SK-N-SH treated with all-trans-retinoic acid at 6 μM for 48 hours (cell line): ENCODE results near the gene KIF21B.

ENCODE experiments used
- BACH2 ChIP-seq: fragments of 250-450 bp; sonication (Bioruptor Pico); IDR thresholded peaks from 2 replicates; pipeline ENCODE4 v1.9.0; 2021; ENCODE audit warnings: mild to moderate bottlenecking, borderline replicate concordance
- CREB5 ChIP-seq: fragments of 250-450 bp; sonication (Bioruptor Pico); IDR thresholded peaks from 2 replicates; pipeline ENCODE4 v1.5.1; 2020; ENCODE audit warnings: low read depth, mild to moderate bottlenecking, moderate library complexity
- ESRRG ChIP-seq: fragments of 250-450 bp; sonication (Bioruptor Pico); IDR thresholded peaks from 2 replicates; pipeline ENCODE4 v1.6.1; 2021; ENCODE audit warnings: mild to moderate bottlenecking
- PATZ1 ChIP-seq: fragments of 250-450 bp; sonication (Bioruptor Pico); IDR thresholded peaks from 2 replicates; pipeline ENCODE4 v1.8.0; 2020; ENCODE audit warnings: mild to moderate bottlenecking, moderate library complexity, borderline replicate concordance
- POU6F1 ChIP-seq: fragments of 250-450 bp; sonication (Bioruptor Pico); IDR thresholded peaks from 2 replicates; pipeline ENCODE4 v1.8.0; 2021; ENCODE audit warnings: low read depth, mild to moderate bottlenecking, moderate library complexity, borderline replicate concordance
- PPARA ChIP-seq: fragments of 250-450 bp; sonication (Bioruptor Pico); IDR thresholded peaks from 2 replicates; pipeline ENCODE4 v1.5.0; 2020; ENCODE audit warnings: mild to moderate bottlenecking, borderline replicate concordance
- TCF4 ChIP-seq: fragments of 250-450 bp; sonication (Bioruptor Pico); IDR thresholded peaks from 2 replicates; pipeline ENCODE4 v1.8.0; 2021; ENCODE audit warnings: mild to moderate bottlenecking, moderate library complexity, borderline replicate concordance
- TOX ChIP-seq: fragments of 250-450 bp; sonication (Bioruptor Pico); IDR thresholded peaks from 2 replicates; pipeline ENCODE4 v1.8.0; 2021; ENCODE audit warnings: mild to moderate bottlenecking, moderate library complexity, borderline replicate concordance
- TSHZ2 ChIP-seq: fragments of 250-450 bp; sonication (Bioruptor Pico); IDR thresholded peaks from 2 replicates; pipeline ENCODE4 v1.5.0; 2020; ENCODE audit warnings: mild to moderate bottlenecking, moderate library complexity
- ZFP3 ChIP-seq: fragments of 250-450 bp; sonication (Bioruptor Pico); IDR thresholded peaks from 2 replicates; pipeline ENCODE4 v1.5.0; 2020; ENCODE audit warnings: mild to moderate bottlenecking, moderate library complexity
- ZNF565 ChIP-seq: fragments of 450-650 bp; formaldehyde crosslinking; conservative IDR thresholded peaks from 2 replicates; pipeline ENCODE4 v1.5.0; 2020; ENCODE audit warnings: low read depth, mild to moderate bottlenecking, moderate library complexity

GRCh38 chr1:200954434-200954833, 69.1 kb downstream of the KIF21B start:
- TF ChIP-seq ZNF565 (CRISPR knock-in tag) (no peak), ESRRG (no peak), BACH2 (CRISPR knock-in tag) (no peak), TOX (CRISPR knock-in tag) (no peak), PPARA (CRISPR knock-in tag) (no peak), TSHZ2 (CRISPR knock-in tag) (no peak), CREB5 (CRISPR knock-in tag) (no peak), POU6F1 (no peak), ZFP3 (CRISPR knock-in tag) (no peak), PATZ1 (CRISPR knock-in tag) (no peak), TCF4 (CRISPR knock-in tag) (no peak)
